NCI-H2081 (cell line): ENCODE results near the gene DOCK1.

Experiments used
- DNase-seq, 2 experiments: peaks; one replicate each; lab custom pipeline; 2025; lab: John Stamatoyannopoulos, UW

DOCK1 gene

DNA sequence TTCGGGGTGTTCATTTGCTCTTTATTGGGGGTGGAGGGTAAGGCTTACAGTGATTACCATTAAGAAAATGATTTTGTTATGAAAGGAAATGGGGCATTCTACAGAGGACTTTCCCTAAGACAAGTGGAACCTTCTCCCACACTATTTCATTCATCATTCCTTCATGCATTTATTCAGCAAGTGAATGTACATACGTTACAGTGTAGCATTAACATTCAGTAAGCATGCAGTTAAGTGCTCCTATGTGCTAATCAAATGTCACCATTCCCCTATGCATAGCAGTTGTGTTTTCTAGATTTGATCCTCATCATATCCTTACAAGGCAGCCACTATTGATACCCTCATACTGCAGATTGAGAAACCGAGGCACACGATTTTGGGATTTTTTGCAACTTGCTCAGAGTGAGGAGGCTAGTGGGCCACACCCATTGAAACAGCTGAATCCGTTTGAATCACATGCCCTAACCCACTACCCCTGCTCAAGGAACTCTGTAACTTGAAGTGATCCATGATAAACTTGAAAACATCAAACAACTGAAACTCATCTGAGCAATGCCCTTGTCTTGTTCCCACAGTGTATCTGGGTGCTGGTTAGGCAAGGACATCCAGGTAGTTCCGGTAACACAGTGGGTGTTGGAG is 274.5 kb downstream of the DOCK1 start:
- DNase-seq: no peak

DNA sequence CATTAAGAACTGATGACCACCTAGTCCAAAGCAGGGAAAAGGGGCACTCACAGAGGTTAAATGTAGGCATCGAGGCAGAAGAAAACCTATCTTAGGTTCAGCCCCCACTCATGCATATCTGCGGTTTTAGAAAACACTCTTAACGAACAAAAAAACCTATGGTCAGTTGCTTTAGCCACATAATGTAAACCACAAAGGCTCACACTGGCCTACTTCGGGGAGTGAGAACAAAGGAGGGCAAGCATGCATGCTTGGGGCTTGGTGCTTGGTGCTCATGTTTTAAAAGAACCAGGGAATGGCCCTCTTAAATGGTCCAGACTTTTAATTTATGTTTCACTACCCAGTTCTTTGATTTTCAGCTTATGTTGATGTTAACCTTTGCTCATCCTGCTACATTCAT is 276.9 kb downstream of the DOCK1 start:
- no peak for DNase-seq

DNA sequence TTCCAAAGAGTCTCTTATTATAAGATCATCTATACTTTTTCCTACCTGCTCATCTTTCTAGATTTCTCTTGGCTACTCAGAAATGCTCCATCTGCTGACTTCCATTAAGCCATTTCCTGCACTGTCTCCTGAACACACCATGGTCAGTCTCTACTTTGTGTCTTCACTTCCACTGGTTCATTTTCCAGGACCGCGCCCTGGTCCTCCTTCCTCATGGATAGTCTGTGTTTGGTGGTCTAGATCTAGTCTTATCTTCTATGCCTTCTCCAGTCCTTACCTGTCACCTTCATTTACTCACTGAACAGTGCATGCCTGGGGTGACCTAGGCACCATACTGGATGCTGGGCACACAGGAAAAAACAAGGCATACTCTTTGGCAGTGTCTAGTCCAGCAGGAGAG is 279.4 kb downstream of the DOCK1 start:
- DNase-seq: no peak

DNA sequence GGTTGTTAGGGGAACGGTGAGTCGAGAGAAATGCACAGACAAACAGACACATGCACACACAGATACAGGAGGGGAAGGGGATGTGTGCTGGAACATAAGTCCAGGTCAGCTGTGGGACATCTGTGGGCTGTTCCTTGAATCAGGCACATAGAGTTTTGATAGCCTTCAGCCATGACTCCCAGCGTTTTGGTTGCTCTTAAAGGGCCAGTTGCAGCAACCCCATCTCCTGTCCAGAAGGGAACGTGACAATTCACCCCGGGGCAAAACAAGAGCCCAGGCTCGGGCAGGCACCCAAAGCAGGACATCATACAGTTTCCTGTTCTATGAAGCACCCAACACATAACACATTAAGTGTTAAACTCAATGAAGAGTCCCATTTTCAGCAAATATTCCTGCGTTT is 281.6 kb downstream of the DOCK1 start:
- DNase-seq: no peak

DNA sequence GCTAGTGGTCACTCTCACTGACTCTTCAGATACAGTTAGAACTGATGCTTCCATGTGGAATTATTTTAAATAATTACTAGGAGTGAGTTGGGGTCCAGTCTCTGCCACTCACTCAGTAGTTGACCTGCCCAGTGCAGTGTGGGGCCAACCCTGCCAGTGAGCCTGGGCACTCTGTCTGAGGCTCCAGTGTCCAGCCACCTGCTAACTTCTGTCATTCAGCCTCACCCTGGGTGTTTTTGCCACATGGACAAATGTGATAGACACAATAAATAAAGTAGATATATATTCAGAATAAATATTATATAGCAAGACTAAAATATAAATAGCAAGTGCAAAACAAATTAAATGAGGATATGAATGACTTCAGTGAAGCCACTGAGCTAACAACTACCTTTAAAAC is 284.0 kb downstream of the DOCK1 start:
- DNase-seq: no peak

DNA sequence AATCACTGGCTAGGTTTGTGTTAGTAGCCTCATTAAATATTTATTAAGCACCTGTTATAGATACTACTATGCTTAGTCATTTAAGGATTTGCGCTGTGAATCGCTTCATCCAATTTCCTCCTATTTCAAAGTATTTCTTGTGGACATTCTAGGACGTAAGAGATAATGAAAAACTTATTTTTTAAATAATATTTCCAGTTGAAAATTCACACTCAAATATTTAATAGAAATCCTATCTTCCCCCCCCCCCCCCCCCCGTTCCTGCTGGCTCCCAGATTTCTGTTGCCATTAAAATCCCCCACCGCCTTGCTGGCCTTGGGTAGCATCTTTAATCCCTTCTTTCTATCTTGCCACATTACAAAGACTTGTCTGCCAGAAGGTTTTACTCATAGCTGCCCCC is 285.2 kb downstream of the DOCK1 start:
- DNase-seq: no peak

DNA sequence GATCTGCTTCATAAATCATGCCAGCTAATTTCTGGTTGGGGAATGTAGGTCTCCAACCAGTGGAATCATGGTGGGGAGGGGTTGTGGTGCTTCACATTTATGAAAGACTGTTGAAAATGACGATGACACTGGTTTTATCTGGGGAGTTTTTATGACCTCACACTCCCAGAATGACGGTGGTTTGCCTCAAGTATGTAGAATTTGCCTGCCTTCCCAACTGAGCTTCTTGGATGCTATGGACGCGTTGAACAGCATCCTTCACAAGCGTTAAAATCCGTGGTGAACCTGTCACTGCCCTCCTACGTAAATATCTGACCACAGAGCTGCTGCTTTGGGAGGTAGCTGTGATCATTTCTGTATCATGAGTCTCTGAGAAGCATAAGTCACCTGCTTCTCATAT is 287.9 kb downstream of the DOCK1 start:
- DNase-seq: no peak

DNA sequence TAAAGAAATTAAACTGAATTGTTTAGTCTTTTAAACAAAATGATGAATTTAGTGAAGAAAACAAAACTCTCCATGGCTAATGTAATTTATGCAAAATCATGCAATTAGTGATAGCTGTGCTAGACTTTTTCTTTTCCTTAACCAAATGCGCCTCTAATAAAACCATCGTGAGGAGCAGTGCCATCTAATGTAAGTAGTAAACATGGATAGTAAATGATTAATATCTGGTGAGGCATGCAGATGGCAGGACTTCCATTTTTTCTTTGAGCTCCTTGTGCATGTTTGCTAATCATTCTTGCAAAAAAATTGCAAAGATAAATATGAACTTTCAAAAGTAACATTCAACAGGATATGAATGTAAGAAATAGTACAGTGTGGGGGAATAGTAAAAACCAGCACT is 288.9 kb downstream of the DOCK1 start:
- no peak for DNase-seq

DNA sequence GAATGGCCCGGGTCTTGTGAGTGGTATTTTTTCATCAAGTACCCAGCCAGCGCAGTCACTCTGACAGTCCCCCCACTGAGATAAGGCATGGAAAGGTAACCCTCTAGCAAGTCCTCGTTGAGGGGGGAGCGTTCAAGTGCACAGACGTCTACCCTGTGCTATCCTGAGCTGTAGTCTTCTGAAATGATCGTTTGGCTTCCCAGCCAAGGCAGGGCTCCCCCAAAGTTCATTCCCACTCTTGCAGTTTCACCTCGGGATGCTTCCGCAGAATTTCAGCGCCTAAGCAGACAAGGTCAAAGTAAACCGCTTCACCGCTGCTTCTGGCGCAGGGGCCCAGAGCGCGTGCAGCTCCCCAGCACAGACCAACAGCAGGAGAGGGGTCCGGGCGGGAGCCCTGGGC is 289.4 kb downstream of the DOCK1 start:
- DNase-seq: no peak

DNA sequence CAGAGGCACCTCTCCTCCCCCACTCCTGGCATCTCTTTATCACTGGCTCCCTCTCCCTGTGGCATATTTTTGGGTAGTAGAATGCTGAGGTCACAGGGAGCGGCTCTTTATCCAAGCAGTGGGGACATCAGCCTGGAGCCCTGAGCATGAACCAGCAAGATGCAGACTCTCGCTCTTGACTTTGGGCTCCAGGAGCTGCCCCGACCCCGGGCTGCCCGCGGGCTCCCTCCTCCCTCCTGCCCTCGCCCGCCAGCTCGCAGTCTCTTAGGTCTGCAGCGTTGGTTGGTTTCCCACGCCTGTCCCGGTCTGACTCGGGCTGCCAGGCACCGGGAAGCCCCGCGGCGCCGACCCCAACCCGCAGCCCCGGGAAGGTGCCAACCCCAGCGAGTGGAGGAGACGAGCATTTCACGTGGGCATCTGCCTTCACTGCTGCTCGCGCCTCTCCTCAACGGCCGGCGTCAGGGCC is 289.8 kb downstream of the DOCK1 start:
- DNase-seq: no peak

DNA sequence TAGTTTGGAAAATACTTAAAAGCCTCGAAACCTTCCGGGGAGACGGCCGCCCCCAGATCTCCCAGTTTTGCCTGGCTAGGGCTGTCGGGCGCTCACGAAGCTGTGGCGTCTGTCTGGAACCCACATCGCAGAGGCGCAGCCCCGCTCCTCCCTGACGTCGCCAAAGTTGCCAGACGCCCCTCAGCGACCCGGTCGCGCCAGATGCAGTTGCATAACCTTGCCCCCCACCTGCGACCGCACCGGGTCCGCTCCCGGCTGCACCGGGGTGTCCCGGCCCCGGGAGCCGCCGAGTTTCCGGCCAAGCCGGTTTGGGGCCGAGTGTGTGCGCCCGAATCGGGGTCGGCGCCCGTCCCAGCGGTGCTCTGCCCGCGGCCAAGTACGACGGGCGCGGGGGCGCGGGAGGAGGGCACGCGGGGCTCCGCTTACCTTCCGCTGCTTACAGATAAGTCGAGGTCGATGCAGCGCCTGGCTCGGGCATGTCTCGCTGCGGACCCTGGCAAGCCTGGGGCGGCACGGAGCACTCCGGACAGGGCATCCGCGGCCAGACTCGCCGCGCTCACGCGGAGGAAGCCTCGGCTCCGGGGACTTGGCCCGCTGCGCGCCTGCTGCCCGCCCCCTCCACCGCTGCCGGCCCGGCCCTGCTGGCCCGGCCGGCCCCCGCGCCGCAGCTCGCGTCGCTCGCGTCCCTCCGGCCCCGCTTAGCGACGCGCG is 290.5 kb downstream of the DOCK1 start:
- no peak for DNase-seq

DNA sequence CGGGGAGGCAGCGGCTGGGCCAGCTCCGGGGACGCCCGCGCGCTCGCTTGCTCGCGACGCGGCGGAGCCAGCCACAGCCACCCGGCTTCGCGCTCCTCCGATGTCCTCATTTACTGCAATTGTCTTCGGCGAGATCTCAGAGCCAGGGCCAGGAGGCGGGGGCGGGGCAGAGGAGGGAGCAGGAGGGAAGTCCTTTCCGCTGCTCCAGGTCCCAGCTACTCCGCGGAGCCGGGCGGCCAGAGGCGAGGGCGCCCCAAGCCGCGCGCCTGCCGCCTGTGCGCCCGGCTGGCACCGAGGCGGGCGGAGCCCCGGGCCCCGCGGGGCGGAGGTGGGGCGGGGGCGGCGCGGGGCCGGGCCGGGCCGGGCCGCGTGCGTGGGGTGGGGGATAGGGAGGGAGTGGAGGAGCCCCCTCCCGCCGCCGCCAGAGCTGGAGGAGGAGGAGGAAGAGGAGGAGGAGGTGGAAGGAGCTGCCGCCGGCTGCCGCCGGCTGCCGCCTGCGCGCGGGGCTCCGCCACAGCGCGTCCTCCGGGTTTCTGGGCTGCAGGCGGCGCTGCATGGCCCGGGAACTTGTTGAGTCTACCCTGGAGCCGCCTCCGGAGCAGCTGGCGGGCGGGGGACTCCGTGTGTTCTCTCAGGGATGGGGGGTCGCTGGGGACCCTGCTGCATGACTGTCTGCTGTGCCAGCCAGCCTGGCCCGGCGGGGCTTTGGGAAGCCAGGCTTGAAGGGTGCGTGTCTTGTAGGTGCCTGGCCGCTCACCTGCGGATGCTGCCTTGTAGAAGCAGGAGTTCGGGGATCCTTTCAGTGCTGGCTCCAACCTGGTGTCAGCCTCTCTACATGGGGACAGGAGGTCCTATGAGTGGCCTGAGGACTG is 291.3 kb downstream of the DOCK1 start, which contains the start of gene INSYN2A:
TSS of gene INSYN2A (minus strand) at position 310 of the 872 bp plus-strand sequence. CDS start 20,196 bp downstream, outside the sequence.
- DNase-seq: no peak

DNA sequence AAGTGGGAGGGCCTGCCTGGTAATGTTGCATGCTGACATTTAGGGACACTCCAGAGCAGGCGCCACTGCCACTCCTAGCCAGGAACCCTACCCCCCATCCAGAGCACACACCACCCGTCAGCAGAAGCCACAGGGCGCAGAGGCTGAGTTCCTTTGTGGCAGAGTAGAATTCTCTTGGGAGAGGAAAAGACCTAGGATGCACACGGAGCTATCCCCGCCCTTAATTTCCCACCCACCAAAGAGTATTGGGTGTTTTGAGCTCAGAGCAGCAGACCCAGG is 291.9 kb downstream of the DOCK1 start:
- DNase-seq: no peak

DNA sequence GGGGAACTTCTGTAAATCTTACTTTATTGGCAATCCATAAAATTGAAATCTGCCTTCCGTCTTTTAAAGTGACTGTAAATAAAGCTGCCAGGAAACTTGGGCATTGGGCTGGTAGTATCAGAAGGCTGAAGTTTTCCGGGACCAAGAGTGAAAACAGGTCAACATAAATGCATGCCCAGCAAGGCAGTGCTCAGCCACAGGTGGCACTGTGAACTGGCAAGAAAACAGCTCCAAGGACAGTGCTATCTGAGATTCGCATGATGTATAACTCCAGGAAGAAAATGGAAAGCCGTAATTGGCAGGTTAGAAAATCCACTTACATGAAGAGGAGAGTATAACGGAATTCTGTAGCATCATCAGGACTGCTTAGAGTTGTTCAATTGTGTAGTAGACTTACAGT is 293.1 kb downstream of the DOCK1 start:
- no peak for DNase-seq

DNA sequence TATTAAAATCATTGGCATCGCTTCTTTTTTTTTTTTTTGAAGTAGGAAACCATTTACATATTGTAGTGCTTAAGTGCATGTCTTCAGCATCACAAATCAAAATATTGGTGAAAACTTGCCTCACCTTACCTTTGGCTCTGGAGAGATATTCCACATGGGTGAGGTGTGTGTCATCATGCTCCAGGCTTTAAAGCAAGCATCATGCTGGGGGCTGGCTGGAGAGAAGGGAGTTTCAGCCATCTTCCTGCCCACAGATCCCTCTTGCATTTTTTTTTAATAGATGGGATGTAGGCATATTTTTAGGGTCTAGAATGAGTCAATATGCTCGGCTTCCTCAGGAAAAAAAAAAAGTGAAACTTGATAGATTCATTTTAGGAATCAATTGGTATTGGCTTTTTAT is 293.5 kb downstream of the DOCK1 start:
- no peak for DNase-seq

DNA sequence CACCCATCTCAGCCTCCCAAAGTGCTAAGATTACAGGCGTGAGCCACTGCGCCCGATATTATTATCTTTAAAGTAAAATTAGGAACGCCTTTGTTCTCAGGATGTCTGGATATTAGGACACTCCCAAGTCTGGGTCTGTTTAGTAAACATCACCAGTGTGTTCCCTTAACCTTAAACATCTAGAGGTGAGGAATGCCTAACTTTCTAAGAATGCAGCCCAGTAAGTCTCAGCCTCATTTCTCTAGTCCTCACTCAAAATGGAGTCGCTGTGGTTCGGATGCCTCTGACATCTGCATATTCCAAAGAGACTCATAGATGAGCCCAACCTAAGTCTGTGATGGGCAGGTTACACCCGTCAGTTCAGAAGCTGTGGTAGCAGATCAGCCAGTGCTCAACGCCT is 295.4 kb downstream of the DOCK1 start:
- no peak for DNase-seq

DNA sequence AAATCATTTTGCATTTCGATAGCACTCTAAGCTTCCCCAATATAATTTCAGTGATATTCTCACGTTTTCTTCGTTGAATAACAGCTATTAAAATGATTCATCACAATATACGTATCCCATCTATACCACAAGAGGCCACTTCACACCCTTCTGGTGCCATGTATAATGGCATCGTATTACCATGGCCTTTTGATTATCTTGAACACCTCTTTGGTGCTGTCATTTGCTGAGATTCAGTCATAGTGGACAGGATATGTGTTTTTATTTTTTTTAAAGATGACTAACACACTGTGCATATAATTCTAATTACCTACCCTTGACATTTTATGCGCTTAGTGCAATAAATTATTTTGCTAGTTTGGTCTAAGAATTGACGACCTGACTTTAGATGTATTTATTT is 297.8 kb downstream of the DOCK1 start:
- DNase-seq: no peak

DNA sequence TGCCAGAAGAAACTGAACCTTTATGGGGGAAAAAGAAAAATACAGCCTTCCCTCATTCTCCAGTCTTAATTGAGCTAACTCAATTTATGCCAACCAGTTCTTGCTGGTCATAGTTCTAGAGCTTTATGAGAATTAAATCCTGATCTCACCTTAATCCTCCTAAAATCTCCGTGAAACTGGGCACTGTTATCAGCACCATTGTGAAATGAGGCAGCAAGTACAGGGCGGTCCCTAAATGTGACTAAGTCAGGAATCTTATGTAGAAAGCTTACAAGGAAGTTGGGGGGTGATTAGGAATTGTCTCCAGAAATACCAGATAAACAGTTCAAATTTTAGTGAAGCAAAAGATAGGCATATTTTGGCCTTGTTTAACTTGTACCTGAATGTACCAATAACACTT is 301.9 kb downstream of the DOCK1 start:
- DNase-seq: no peak

DNA sequence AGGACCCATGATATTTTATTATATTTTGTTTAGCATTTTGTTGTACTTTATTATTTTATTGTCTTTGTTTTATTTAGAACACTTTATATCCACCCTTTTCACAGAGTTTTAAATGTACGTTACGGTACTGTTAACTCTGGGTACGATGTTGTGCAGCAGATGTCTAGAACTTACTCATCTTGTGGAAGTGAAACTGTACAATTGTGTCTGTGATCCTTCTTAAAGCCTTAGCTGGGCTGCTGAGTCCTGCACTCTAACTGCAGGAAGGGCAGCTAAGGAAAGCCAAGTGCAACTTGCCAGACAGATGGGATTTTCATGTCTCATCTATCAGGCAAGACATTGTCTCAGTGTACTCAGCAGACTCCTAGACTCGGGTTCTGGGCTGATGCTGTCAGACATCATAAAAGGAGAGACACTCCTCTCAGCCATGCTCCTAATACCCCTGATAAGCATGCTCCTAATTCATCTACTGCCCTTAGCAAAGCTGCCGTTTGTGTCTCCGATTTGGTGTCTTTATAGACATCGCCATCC is 305.8 kb downstream of the DOCK1 start:
- no peak for DNase-seq

DNA sequence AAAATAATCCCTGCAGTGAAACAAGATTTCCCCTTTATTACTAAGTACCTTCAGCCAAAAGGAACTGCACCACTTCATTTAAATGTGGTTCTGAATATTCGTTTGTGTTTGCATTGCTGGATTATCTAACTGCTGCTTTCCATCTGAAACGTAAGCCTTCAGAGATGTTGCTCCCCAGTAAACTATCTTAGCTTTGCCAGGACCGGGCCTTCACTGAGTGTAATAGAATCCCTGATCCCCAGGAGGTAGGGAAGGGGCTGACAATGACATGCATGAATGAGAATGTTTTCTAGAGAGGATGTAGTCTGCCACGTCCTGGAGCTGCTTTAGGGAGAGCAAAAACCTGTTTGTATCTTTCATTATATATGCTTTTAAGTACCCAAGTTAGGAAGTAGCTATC is 310.6 kb downstream of the DOCK1 start:
- no peak for DNase-seq

DNA sequence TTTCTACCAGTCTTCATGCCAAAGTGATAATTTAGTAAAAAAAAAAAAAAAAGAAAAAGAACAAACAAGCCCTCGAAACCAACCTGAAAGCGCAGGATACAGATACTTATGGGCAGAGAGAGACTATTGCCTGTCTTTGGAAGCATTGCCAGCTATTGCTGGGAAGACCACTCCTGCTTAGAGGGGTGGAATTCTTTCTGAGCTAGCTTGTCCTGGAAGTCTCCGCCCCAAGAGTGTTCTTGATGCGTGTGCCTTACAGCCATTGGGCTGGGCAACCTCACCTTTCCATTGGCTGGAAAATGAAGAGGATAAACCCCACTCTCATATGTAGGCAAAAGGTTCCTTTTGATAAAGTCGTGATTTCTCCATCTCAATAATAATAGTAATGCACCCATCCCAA is 311.0 kb downstream of the DOCK1 start:
- DNase-seq: no peak

DNA sequence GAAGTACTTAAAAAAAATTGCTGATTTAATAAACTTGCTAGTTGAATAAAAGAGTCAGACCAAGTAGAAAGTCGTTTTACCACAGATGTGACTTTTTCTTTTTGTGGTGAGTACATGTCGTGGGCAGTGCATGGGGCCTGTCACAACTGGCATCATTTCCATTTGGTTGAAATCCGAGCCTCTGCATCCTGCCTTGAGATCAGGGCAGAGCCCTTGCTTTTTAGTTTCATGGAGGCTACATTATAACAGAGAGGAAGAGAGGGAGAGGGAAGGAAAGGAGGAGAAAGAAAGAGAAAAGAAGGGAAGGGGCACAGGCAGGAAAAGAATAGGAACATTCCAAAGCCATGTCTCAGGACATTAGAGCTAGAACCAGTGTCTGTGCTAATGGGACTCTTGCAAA is 311.6 kb downstream of the DOCK1 start:
- no peak for DNase-seq

DNA sequence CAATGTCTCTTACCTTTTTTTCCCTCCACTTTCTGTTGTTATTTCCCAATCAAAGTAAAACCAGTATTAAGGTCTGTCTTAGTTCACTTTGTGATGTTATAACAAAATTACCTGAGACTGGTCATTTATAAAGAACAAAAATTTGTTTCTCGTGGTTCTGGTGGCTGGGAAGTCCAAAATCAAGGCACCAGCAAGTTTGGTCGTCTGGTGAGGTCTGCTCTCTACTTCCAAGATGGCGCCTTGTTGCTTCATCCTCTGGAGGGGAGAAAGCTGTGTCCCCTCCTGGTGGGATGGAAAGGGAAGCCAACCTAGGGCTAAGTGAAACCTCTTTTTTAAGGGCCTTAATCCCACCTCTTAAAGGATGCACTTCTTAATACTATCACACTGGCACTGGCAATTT is 313.4 kb downstream of the DOCK1 start:
- DNase-seq: no peak
